RWPE1 (cell line): ENCODE measurements around the gene KCNMA1.

Source experiments
- CTCF ChIA-PET: fragments of 350-600 bp; sonication (Branson Sonifier 250); formaldehyde crosslinking; extraction: SDS; loops from one replicate; lab custom pipeline; 2021; lab: Yijun Ruan, JAX
- POLR2A ChIA-PET: fragments of 400-600 bp; formaldehyde crosslinking; extraction: SDS; loops from one replicate; lab custom pipeline; 2020; ENCODE audit warnings: antibody characterized with exemption; ENCODE audit not compliant: low non-redundant PET; lab: Yijun Ruan, JAX
- DNase-seq: peaks from one replicate; pipeline ENCODE4 v3.0.0; 2012; ENCODE audit warnings: low spot score
- H3K27ac ChIP-seq: fragments of 450-650 bp; 2 replicates; pipeline ENCODE4 v1.5.1; 2017
- TF ChIP-seq, protein P1 (sequence below): fragments of 450-650 bp; conservative IDR thresholded peaks from 2 replicates; pipeline ENCODE4 v1.5.1; 2017; ENCODE audit warnings: low read depth, mild to moderate bottlenecking

Gene KCNMA1

DNA sequence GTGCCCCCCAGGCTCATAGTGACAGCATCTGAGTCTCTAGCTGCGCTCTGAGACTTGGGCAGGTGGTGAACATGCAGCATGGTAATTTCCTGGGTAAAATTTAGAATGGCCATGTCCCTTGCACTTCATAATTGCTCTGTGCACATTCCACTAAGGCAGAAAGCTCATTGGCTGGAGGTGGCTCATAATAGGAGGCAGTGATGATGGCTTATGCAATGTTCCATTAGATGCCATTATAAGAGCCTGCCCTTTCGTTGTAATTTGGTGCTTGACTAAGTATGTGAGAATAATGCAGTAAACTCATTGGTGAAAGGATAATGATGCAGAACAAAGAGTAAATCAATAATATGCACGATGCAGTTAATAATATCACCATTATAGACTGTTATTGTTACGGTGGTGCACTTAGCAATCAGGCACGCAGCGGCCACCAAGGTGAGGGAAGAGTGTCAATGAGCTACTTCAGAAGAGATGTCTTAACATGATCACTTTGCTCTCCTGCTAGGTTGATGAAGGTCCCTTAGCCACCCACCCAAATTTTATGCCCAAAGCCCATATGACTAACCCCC, 545.9 kb downstream of the KCNMA1 start:
- DNase-seq = no peak
- ChIA-PET CTCF (no interaction called here), POLR2A (no interaction called here)
- TF ChIP-seq, protein P1, sequence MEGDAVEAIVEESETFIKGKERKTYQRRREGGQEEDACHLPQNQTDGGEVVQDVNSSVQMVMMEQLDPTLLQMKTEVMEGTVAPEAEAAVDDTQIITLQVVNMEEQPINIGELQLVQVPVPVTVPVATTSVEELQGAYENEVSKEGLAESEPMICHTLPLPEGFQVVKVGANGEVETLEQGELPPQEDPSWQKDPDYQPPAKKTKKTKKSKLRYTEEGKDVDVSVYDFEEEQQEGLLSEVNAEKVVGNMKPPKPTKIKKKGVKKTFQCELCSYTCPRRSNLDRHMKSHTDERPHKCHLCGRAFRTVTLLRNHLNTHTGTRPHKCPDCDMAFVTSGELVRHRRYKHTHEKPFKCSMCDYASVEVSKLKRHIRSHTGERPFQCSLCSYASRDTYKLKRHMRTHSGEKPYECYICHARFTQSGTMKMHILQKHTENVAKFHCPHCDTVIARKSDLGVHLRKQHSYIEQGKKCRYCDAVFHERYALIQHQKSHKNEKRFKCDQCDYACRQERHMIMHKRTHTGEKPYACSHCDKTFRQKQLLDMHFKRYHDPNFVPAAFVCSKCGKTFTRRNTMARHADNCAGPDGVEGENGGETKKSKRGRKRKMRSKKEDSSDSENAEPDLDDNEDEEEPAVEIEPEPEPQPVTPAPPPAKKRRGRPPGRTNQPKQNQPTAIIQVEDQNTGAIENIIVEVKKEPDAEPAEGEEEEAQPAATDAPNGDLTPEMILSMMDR = no peak
- H3K27ac ChIP-seq = no peak overlapping the region

DNA sequence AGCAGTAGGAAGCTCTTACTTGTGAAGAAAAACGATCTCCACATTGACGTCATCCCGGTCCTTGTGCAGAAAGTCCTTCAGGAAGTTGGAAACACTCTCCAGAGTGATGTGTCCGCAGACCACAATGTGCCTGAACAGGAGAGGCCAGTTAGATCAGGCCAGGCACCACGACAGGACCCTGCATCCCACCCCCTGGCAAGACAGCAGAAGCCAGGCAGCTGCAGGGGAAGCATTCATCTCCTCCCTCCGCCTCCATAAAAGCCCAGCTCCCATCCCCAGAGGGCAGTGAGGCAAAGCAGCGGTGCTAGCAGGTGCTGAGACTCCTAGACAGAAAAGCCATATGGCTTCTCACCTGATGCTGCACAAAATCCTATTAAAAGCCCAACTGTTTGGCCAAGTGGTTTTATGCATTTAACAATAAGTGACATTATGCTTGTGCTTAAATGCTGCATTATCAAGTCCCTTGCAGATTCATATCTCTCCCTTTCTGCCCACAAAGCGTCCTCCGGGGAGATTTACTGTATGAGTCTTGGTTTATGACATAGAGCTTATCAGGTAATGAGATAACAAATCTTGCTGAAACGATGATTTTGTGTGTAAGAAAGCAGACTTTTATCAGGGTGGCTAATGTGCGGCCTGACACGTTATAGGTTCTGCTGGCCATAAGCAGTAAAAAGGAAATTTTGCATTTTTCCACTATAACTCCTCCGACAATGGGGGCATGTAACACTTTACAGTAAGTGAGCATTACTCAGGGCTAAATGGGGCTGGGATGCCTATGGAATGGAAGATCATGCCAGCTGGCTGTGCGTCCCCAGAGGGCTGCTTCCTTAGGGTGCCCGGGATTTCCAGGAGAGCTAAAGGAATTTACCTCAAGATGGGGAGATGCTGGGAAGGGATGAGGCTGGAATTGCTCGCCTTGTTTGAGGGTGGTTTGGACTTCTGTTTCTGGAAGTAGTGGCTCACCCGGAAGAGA, 546.9 kb downstream of the KCNMA1 start:
- TF ChIP-seq, protein P1 = no peak
- POLR2A ChIA-PET = no interaction called here
- no peak for DNase-seq
- no peak overlapping the region for H3K27ac ChIP-seq
- CTCF ChIA-PET = interaction anchor here (0.7 kb wide), 1 partner anchor 22 kb away, joined by 3 read pairs; no protein-coding TSS in a partner anchor

DNA sequence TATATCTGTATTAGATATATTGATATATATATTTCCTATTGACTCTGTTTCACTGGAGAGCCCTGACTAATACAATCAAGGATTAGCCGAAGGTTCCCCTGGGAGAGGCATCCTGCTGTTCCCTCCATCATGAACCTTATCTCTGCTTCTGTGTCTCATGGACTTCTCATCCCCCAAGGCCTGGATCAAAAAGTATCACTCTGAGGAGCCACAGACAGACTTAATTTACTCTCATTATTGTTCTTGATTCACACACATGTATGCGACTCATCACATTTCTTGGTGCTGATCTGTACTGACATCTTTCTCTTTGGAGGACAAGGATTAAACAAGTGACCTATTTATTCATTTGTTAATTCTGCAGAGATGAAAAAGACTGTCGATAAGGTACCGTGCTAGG, 550.2 kb downstream of the KCNMA1 start:
- TF ChIP-seq, protein P1 = no peak
- DNase-seq = no peak
- CTCF ChIA-PET = no interaction called here
- POLR2A ChIA-PET = no interaction called here
- no peak overlapping the region for H3K27ac ChIP-seq

DNA sequence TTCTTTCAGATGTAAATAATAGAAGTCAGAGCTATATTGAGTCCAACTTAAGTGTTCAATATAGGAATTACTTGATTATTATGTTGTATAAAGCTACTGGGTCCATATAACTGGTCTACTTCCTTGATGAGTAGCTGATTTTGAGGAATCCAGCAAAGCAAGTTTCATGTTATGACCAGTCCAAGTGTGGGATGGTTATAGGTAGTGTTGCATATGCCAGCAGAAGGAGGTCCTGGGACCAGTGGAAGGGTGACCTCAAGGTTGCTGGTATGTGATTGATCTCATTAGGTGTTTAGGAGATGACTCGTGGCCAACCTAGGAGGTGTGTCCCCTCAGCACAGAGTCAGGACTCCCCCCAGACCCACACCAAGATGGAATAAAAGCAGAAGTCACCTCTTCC, 551.5 kb downstream of the KCNMA1 start:
- TF ChIP-seq, protein P1 = no peak
- no peak overlapping the region for H3K27ac ChIP-seq
- ChIA-PET CTCF (interaction anchor here (0.6 kb wide), 1 partner anchor 50 kb away, joined by 4 read pairs; no protein-coding TSS in a partner anchor), POLR2A (no interaction called here)
- DNase-seq = no peak

DNA sequence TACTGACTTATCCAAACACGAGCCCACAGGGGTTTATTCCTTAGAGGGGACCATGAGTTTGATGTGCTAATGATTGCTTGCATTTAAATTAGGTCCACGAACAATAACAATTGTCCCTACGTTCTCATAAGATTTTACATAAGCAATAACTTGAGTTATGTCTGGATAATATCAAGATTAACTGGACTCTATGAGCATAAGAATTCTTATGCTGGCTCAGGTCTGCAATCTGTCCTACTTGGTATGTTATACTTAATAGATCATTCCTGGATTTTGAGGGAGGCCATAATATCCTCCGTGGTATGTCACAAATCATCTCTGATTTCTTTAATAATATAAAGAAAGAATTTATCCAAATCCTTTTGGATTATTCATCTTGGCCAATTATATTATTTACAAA, 552.3 kb downstream of the KCNMA1 start:
- no peak overlapping the region for H3K27ac ChIP-seq
- TF ChIP-seq, protein P1 = no peak
- CTCF ChIA-PET = no interaction called here

DNA sequence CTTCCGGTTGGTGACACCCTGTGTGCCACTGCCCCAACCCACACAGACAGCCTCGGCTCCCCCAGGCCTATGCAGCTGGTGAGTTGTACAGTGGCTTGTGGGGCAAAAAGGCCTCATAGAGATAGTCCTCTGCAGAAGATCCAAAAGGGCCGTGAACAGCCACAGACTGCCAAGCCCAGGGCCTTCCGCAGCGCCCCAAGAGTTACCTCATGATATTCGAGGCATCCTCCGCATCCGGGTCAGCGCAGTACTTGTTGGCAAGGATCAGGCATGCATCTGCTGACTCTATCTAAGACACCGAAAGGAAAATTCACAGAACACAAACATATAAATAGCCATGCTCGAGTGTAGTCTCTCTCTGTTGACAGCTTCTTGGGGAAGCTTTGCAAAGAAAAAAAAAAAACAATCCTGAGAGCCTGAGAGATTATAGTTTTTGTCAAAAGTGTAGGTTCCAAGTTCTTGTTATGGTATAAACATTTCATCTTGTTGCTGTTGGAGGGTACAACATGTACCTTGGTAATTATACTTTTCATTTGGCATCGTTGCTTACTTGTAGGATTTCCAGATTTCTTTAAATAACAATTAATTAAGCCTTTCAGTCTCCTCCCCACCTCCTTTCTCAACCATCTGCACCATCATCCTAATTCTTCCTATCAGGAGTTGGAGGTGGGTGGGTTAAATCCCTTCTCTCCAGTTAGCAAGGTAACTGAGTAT, 553.0 kb downstream of the KCNMA1 start:
- TF ChIP-seq, protein P1 = no peak
- ChIA-PET POLR2A (no interaction called here), CTCF (no interaction called here)
- H3K27ac ChIP-seq = no peak overlapping the region
- no peak for DNase-seq

More for the DNA sequence above, 552.3 kb downstream of the KCNMA1 start:
- POLR2A ChIA-PET = no interaction called here
- DNase-seq = no peak
